K562 treated with DMSO at 1 percent for 24 hours (cell line): ENCODE data around the gene RLBP1. TPM values are rescaled to one million over a fixed set of nuclear protein-coding genes. Genes with fewer than 3 reads are reported as not detected.

ENCODE experiments used
- total RNA-seq: library from RNA; unstranded; fragments of 300-600 nt; gene quantifications from 2 replicates; pipeline ENCODE4 v1.2.3, GENCODE V29; 2022; ENCODE audit warnings: low read depth; ENCODE audit not compliant: insufficient read depth

RLBP1 gene
- not detected in 2 replicates for total RNA-seq

GRCh38 chr15:89221543-89221942 lies at the start of gene RLBP1:
Gene RLBP1, minus strand, starts transcription at chr15:89221579. Its CDS starts 2,604 bp downstream, at chr15:89218975.

GRCh38 chr15:89243691-89244573 lies 22.6 kb upstream of the RLBP1 start, which contains the start of gene FANCI:
Gene FANCI, plus strand, starts transcription at chr15:89243979. Its CDS starts 3,669 bp downstream, at chr15:89247648.

Other genes with a start within 250 kb of the RLBP1 start
- 18.8 and 21.5 TPM in 2 replicates for gene ABHD2, start 133.1 kb downstream of the RLBP1 start, total RNA-seq
- gene FANCI, start 22.4 kb upstream of the RLBP1 start, total RNA-seq: 90.7 and 115 TPM in 2 replicates
- gene POLG, start 113.2 kb upstream of the RLBP1 start, total RNA-seq: 78.1 and 83.2 TPM in 2 replicates